ENCODE measurements around the gene RIPK1. TPM values are rescaled to one million over a fixed set of nuclear protein-coding genes. Genes with fewer than 3 reads are reported as not detected.
"Not testable (repeated sequence)": the region's sequence is repeated elsewhere in the genome, so short reads cannot be mapped to it uniquely, and the experiment has no call there.

RIPK1 gene
- total RNA-seq, 1 donor from 2014 or later: 12.2 TPM

GRCh38 chr6:3041147-3041546 lies 27.1 kb upstream of the RIPK1 start:
- TF ChIP-seq CTCF (conservative IDR thresholded peaks at IDR 0.05): no peak
- Mint-ChIP-seq H3K27me3 (ENCODE audit: low read depth) (no peaks in the 10 kb centered on the region), H3K27ac (ENCODE audit: unreplicated experiment) (no peak overlapping the region), H3K9me3 (no peaks in the 10 kb centered on the region), H3K4me3 (no peak overlapping the region), H3K36me3 (ENCODE audit: low read depth) (no peaks in the 10 kb centered on the region), H3K4me1 (peaks cover 23% of the 10 kb centered on the region)
- no peak for DNase-seq (ENCODE audit: low read depth, low spot score)

GRCh38 chr6:3041606-3042005 lies 26.7 kb upstream of the RIPK1 start:
- no peak overlapping the region for H3K4me3 Mint-ChIP-seq
- H3K4me1 Mint-ChIP-seq: peaks cover 18% of the 10 kb centered on the region
- no peaks in the 10 kb centered on the region for H3K27me3 Mint-ChIP-seq (ENCODE audit: low read depth)
- no peaks in the 10 kb centered on the region for H3K9me3 Mint-ChIP-seq
- TF ChIP-seq CTCF (conservative IDR thresholded peaks at IDR 0.05): no peak
- H3K36me3 Mint-ChIP-seq (ENCODE audit: low read depth): no peaks in the 10 kb centered on the region
- H3K27ac Mint-ChIP-seq (ENCODE audit: unreplicated experiment): no peak overlapping the region
- DNase-seq (ENCODE audit: low read depth, low spot score): no peak

- Mint-ChIP-seq H3K9me3 (no peaks in the 10 kb centered on the region), H3K27ac (ENCODE audit: unreplicated experiment) (no peak overlapping the region), H3K36me3 (ENCODE audit: low read depth) (no peaks in the 10 kb centered on the region), H3K4me1 (peaks cover 8% of the 10 kb centered on the region), H3K4me3 (no peak overlapping the region), H3K27me3 (ENCODE audit: low read depth) (peaks cover 5% of the 10 kb centered on the region)
- TF ChIP-seq CTCF (conservative IDR thresholded peaks at IDR 0.05): no peak
- DNase-seq (ENCODE audit: low read depth, low spot score): no peak
These were observed 22.9 kb upstream of the RIPK1 start for GRCh38 chr6:3045369-3045768.

- DNase-seq (ENCODE audit: low read depth, low spot score): no peak
- H3K4me3 Mint-ChIP-seq: no peak overlapping the region
- H3K36me3 Mint-ChIP-seq (ENCODE audit: low read depth): no peaks in the 10 kb centered on the region
- no peak for TF ChIP-seq CTCF (conservative IDR thresholded peaks at IDR 0.05)
- no peak overlapping the region for H3K27ac Mint-ChIP-seq (ENCODE audit: unreplicated experiment)
- H3K27me3 Mint-ChIP-seq (ENCODE audit: low read depth): peaks cover 5% of the 10 kb centered on the region
- no peaks in the 10 kb centered on the region for H3K9me3 Mint-ChIP-seq
- peaks cover 8% of the 10 kb centered on the region for H3K4me1 Mint-ChIP-seq
These were observed 22.5 kb upstream of the RIPK1 start for GRCh38 chr6:3045777-3046176.

GRCh38 chr6:3046295-3046694 lies 22.0 kb upstream of the RIPK1 start:
- no peaks in the 10 kb centered on the region for H3K9me3 Mint-ChIP-seq
- H3K4me3 Mint-ChIP-seq: no peak overlapping the region
- H3K4me1 Mint-ChIP-seq: peaks cover 7% of the 10 kb centered on the region
- no peaks in the 10 kb centered on the region for H3K36me3 Mint-ChIP-seq (ENCODE audit: low read depth)
- H3K27ac Mint-ChIP-seq (ENCODE audit: unreplicated experiment): no peak overlapping the region
- TF ChIP-seq CTCF (conservative IDR thresholded peaks at IDR 0.05): no peak
- no peak for DNase-seq (ENCODE audit: low read depth, low spot score)
- peaks cover 8% of the 10 kb centered on the region for H3K27me3 Mint-ChIP-seq (ENCODE audit: low read depth)

- H3K4me3 Mint-ChIP-seq; DNase-seq (ENCODE audit: low read depth, low spot score); H3K4me1 Mint-ChIP-seq; H3K9me3 Mint-ChIP-seq; H3K27ac Mint-ChIP-seq (ENCODE audit: unreplicated experiment); H3K36me3 Mint-ChIP-seq (ENCODE audit: low read depth): not testable (repeated sequence)
- peaks cover 17% of the 10 kb centered on the region for H3K27me3 Mint-ChIP-seq (ENCODE audit: low read depth)
These were observed 20.3 kb upstream of the RIPK1 start for GRCh38 chr6:3048009-3048408.
